ENCODE measurements around the gene MRPS6. TPM values are rescaled to one million over a fixed set of nuclear protein-coding genes. Genes with fewer than 3 reads are reported as not detected.
A peak's percentile ranks its signal among the peaks of the same experiment; 100 is the strongest.

Gene MRPS6
- total and polyA plus RNA-seq, 2 of the 13 experiments (the other 11 are each of a cell fraction or from before 2014, with no cell fraction given), result 14.2 to 26.9 TPM

DNA sequence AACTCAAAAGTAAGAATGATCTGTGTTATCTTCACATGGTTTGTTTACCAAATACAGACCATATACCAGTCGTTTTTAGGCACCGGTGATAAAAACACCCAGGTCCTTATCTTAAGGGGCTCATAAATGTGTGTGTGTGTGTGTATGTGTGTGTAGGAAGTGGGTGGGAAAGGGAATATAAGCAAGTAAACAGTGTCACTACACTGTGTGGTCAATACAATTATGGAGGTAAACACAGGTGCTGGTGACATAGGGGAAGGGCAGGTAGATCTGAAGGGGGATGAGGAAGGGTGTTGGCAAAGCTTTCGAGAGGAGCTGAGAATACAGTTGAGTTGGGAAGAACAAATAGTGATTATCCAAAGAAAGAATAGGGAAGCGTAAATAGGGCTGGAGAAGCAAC lies 19.1 kb upstream of the MRPS6 start:
- 18% methylated on average over 4 of the region's 4 CpGs for WGBS (ENCODE audit: low lambda C conversion rate)
- Histone ChIP-seq H4K20me1 (ENCODE audit: insufficient read depth, low read length) (no peaks in the 10 kb centered on the region), H3K4me3 (replicated peaks in 1 of 3; ENCODE audit: insufficient read depth in 1 of 3, low read depth in 2 of 3, low read length in 3 of 3) (no peak overlapping the region), H3K27me3 (ENCODE audit: control insufficient read depth in 1 of 2, insufficient read depth in 2 of 2, low read length in 2 of 2) (peaks cover 0 to 22% of the 10 kb centered on the region in 2 experiments; a peak in 2 of 5 replicates), H3K36me3 (replicated peaks in 1 of 2; ENCODE audit: control insufficient read depth in 1 of 2, insufficient read depth in 2 of 2, low read length in 2 of 2) (no peaks in the 10 kb centered on the region), H3K27ac (ENCODE audit: extremely low read length, insufficient read depth, low read length) (no peak overlapping the region), H3K9ac (ENCODE audit: insufficient read depth, low read depth, low read length) (no peak overlapping the region), H3K4me2 (ENCODE audit: low read depth, low read length) (no peak overlapping the region), H3K4me1 (ENCODE audit: insufficient read depth, low read length) (peaks cover 9% of the 10 kb centered on the region; the same call in 1 of the 2 replicates), H3K9me3 (ENCODE audit: low read length) (no peaks in the 10 kb centered on the region), H2AFZ (ENCODE audit: low read length) (no peak overlapping the region), H3K79me2 (ENCODE audit: insufficient read depth, low read length) (no peaks in the 10 kb centered on the region)
- no peak for DNase-seq (ENCODE audit: low spot score)
- in situ Hi-C loops (cut with HindIII; ENCODE audit: extremely low pct_ligation_motif_present, low pct_unique_long_range_greater_than_20kb) (no loop called here), intact Hi-C loops (cut with micrococcal nuclease; ENCODE audit: unreplicated experiment) (no loop called here)
- TF ChIP-seq ZNF687 (CRISPR knock-in tag; IDR thresholded peaks at IDR 0.05), result no peak
- TF ChIP-seq GLMP (CRISPR knock-in tag; IDR thresholded peaks at IDR 0.05; ENCODE audit: borderline replicate concordance), result no peak
- no peak for TF ChIP-seq ZNF83 (CRISPR knock-in tag; IDR thresholded peaks at IDR 0.05; ENCODE audit: borderline replicate concordance)
- no peak for TF ChIP-seq FOXP1 (IDR thresholded peaks at IDR 0.05)
- peak; percentile 57 for TF ChIP-seq FOXP1 (CRISPR knock-in tag; IDR thresholded peaks at IDR 0.05)
- ATAC-seq, result no peak
- POLR2A ChIA-PET, result no interaction called here
- no peak for FAIRE-seq
- CTCF ChIA-PET (ENCODE audit: low intra/inter-chr PET ratio, low total read pairs), result no interaction called here
- no TSS peak for BruUV-seq (replicated peaks)

All from HepG2 (cell line).